Middle frontal gyrus (tissue), 1 donor: ENCODE data around the gene UPF3A.

Experiments
- DNase-seq: peaks from one replicate; pipeline ENCODE4 v3.0.0-alpha.2; 2015; ENCODE audit warnings: low spot score; ENCODE audit errors: extremely low spot score

Gene UPF3A

GRCh38 chr13:114303700-114304327 lies 22.4 kb downstream of the UPF3A start:
- DNase-seq: no peak

- DNase-seq: no peak
Measured at GRCh38 chr13:114304346-114305034, 23.1 kb downstream of the UPF3A start.

- DNase-seq: no peak
Measured at GRCh38 chr13:114309086-114309485, 27.7 kb downstream of the UPF3A start.

- DNase-seq: no peak
Measured at GRCh38 chr13:114309806-114310410, 28.5 kb downstream of the UPF3A start.

- no peak for DNase-seq
Measured at GRCh38 chr13:114310956-114311355, 29.6 kb downstream of the UPF3A start.

- no peak for DNase-seq
Measured at GRCh38 chr13:114311387-114311786, 30.0 kb downstream of the UPF3A start.

GRCh38 chr13:114311908-114312307 lies 30.5 kb downstream of the UPF3A start:
- DNase-seq: no peak

GRCh38 chr13:114313061-114313860 lies 31.9 kb downstream of the UPF3A start:
- DNase-seq: no peak

- DNase-seq: peak; percentile 91
Measured at GRCh38 chr13:114314074-114314912, 32.9 kb downstream of the UPF3A start, which contains the start of gene CHAMP1. CHAMP1 (plus strand) TSS chr13:114314503; CDS start chr13:114323843, 9,340 bp downstream.

- DNase-seq: no peak
Measured at GRCh38 chr13:114315074-114315785, 33.8 kb downstream of the UPF3A start.

GRCh38 chr13:114318624-114319023 lies 37.2 kb downstream of the UPF3A start:
- no peak for DNase-seq

GRCh38 chr13:114319441-114319913 lies 38.1 kb downstream of the UPF3A start:
- no peak for DNase-seq

GRCh38 chr13:114320065-114320464 lies 38.7 kb downstream of the UPF3A start:
- DNase-seq: no peak

- no peak for DNase-seq
Measured at GRCh38 chr13:114321256-114321655, 39.9 kb downstream of the UPF3A start.

- no peak for DNase-seq
Measured at GRCh38 chr13:114323349-114323748, 41.9 kb downstream of the UPF3A start.

GRCh38 chr13:114324334-114324733 lies 42.9 kb downstream of the UPF3A start:
- no peak for DNase-seq

- no peak for DNase-seq
Measured at GRCh38 chr13:114325729-114326128, 44.3 kb downstream of the UPF3A start.

GRCh38 chr13:114328034-114328433 lies 46.6 kb downstream of the UPF3A start:
- DNase-seq: no peak

- DNase-seq: no peak
Measured at GRCh38 chr13:114328595-114328994, 47.2 kb downstream of the UPF3A start.

GRCh38 chr13:114330086-114330485 lies 48.7 kb downstream of the UPF3A start:
- no peak for DNase-seq
